GDM1 (cell line): ENCODE measurements around the gene MAML3.

ENCODE experiments used
- DNase-seq: peaks from one replicate; lab custom pipeline; 2025; lab: John Stamatoyannopoulos, UW

Gene MAML3

GRCh38 chr4:139900964-139901376 is 253.0 kb downstream of the MAML3 start:
- no peak for DNase-seq

GRCh38 chr4:139899346-139899745 is 254.6 kb downstream of the MAML3 start:
- no peak for DNase-seq

GRCh38 chr4:139898293-139898692 is 255.7 kb downstream of the MAML3 start:
- DNase-seq: no peak

- DNase-seq: no peak
Observed at GRCh38 chr4:139896091-139896604, 257.8 kb downstream of the MAML3 start.

- DNase-seq: no peak
Observed at GRCh38 chr4:139893801-139894200, 260.2 kb downstream of the MAML3 start.

- DNase-seq: no peak
Observed at GRCh38 chr4:139892973-139893736, 260.8 kb downstream of the MAML3 start.

- DNase-seq: no peak
Observed at GRCh38 chr4:139890816-139891215, 263.2 kb downstream of the MAML3 start.

- no peak for DNase-seq
Observed at GRCh38 chr4:139889901-139890300, 264.1 kb downstream of the MAML3 start.

- no peak for DNase-seq
Observed at GRCh38 chr4:139889264-139889663, 264.7 kb downstream of the MAML3 start.

GRCh38 chr4:139887962-139888735 is 265.8 kb downstream of the MAML3 start:
- no peak for DNase-seq

GRCh38 chr4:139887376-139887802 is 266.6 kb downstream of the MAML3 start:
- DNase-seq: no peak

- no peak for DNase-seq
Observed at GRCh38 chr4:139886798-139887197, 267.2 kb downstream of the MAML3 start.

- no peak for DNase-seq
Observed at GRCh38 chr4:139884438-139884837, 269.5 kb downstream of the MAML3 start.

- no peak for DNase-seq
Observed at GRCh38 chr4:139880841-139881240, 273.1 kb downstream of the MAML3 start.

GRCh38 chr4:139878050-139878449 is 275.9 kb downstream of the MAML3 start:
- DNase-seq: no peak

GRCh38 chr4:139876337-139876941 is 277.5 kb downstream of the MAML3 start:
- DNase-seq: no peak

GRCh38 chr4:139875411-139875825 is 278.6 kb downstream of the MAML3 start:
- no peak for DNase-seq

GRCh38 chr4:139873111-139873860 is 280.7 kb downstream of the MAML3 start:
- no peak for DNase-seq

- DNase-seq: no peak
Observed at GRCh38 chr4:139872274-139872673, 281.7 kb downstream of the MAML3 start.

GRCh38 chr4:139869810-139870209 is 284.2 kb downstream of the MAML3 start:
- DNase-seq: no peak

- no peak for DNase-seq
Observed at GRCh38 chr4:139866276-139866962, 287.6 kb downstream of the MAML3 start.
